GM12873 (cell line): ENCODE results near the gene PCDHGA1.
A peak's percentile ranks its signal among the peaks of the same experiment; 100 is the strongest.

ENCODE experiments used
- CTCF ChIP-seq: IDR thresholded peaks from 2 replicates; pipeline ENCODE4 v1.5.1; 2012; ENCODE audit warnings: low read depth, mild to moderate bottlenecking, moderate library complexity, low read length, control low read depth; ENCODE audit not compliant: insufficient read depth; ENCODE audit errors: missing control alignments

Gene PCDHGA1

GRCh38 chr5:141532726-141533125 lies 202.4 kb downstream of the PCDHGA1 start:
- TF ChIP-seq CTCF, result no peak

GRCh38 chr5:141533897-141534296 lies 203.6 kb downstream of the PCDHGA1 start:
- no peak for TF ChIP-seq CTCF

- TF ChIP-seq CTCF, result no peak
Observed at GRCh38 chr5:141534492-141535213, 204.3 kb downstream of the PCDHGA1 start.

GRCh38 chr5:141543053-141543452 lies 212.7 kb downstream of the PCDHGA1 start:
- no peak for TF ChIP-seq CTCF

- TF ChIP-seq CTCF, result no peak
Observed at GRCh38 chr5:141547488-141547887, 217.2 kb downstream of the PCDHGA1 start.

- no peak for TF ChIP-seq CTCF
Observed at GRCh38 chr5:141547921-141548320, 217.6 kb downstream of the PCDHGA1 start.

- peak; percentile 87 for TF ChIP-seq CTCF
Observed at GRCh38 chr5:141557681-141558136, 227.4 kb downstream of the PCDHGA1 start.
